Esophagus squamous epithelium (tissue), 4 donors: ENCODE measurements around the gene CDK5R2.

Experiments
- CTCF ChIP-seq, 6 experiments: fragments of 450-650 bp in 4 of 6; fragments of 200-600 bp in 2 of 6; sonication (generic) in 2 of 6; IDR thresholded peaks; one replicate each; pipeline ENCODE4 v1.5.1; 2016 to 2019; ENCODE audit warnings: antibody characterized with exemption in 6 of 6, mild to moderate bottlenecking in 4 of 6, moderate library complexity in 4 of 6
- POLR2A ChIP-seq, 4 donors: fragments of 450-650 bp; IDR thresholded peaks; one replicate each; pipeline ENCODE4 v1.6.1; 2017; ENCODE audit warnings: antibody characterized with exemption in 4 of 4, mild to moderate bottlenecking in 4 of 4, moderate library complexity in 3 of 4

GRCh38 chr2:218975060-218975777, 15.8 kb downstream of the CDK5R2 start:
- TF ChIP-seq CTCF (IDR thresholded peaks at IDR 0.05) (no peak), POLR2A (IDR thresholded peaks at IDR 0.05) (no peak)
